Endodermal cell (in vitro differentiated cells): ENCODE measurements around the gene GALNT2. TPM values are rescaled to one million over a fixed set of nuclear protein-coding genes. Genes with fewer than 3 reads are reported as not detected.

Experiments used
- DNase-seq: peaks from one replicate; pipeline ENCODE4 v3.0.0-alpha.2; 2017
- H3K27ac ChIP-seq: 2 replicates; pipeline ENCODE4 v1.5.1; 2013; ENCODE audit warnings: mild to moderate bottlenecking, low read depth, low read length, moderate library complexity
- H3K27me3 ChIP-seq: 2 replicates; pipeline ENCODE4 v1.6.1; 2013; ENCODE audit warnings: mild to moderate bottlenecking, low read length, moderate library complexity; ENCODE audit not compliant: insufficient read depth, control insufficient read depth, poor library complexity, severe bottlenecking
- H3K36me3 ChIP-seq: 2 replicates; pipeline ENCODE4 v1.7.0; 2013; ENCODE audit warnings: mild to moderate bottlenecking, low read length, moderate library complexity; ENCODE audit not compliant: control insufficient read depth, insufficient read depth
- H3K4me1 ChIP-seq: one replicate; pipeline ENCODE4 v1.7.0; 2013; ENCODE audit warnings: low read length; ENCODE audit not compliant: control insufficient read depth, insufficient read depth
- H3K4me3 ChIP-seq: 2 replicates; pipeline ENCODE4 v1.5.1; 2013; ENCODE audit warnings: mild to moderate bottlenecking, low read length, moderate library complexity
- H3K9ac ChIP-seq: 2 replicates; pipeline ENCODE4 v1.6.1; 2013; ENCODE audit warnings: mild to moderate bottlenecking, low read length, moderate library complexity; ENCODE audit not compliant: poor library complexity, severe bottlenecking; ENCODE audit errors: extremely low read depth
- H3K9me3 ChIP-seq: 2 replicates; pipeline ENCODE4 v1.6.1; 2013; ENCODE audit warnings: mild to moderate bottlenecking, low read length, moderate library complexity; ENCODE audit not compliant: control insufficient read depth
- H3K27ac Mint-ChIP-seq: 2 replicates; pipeline ENCODE4 v1.8.0; 2020; ENCODE audit warnings: mixed read lengths
- H3K27me3 Mint-ChIP-seq: 2 replicates; pipeline ENCODE4 v1.8.0; 2021; ENCODE audit warnings: mild to moderate bottlenecking, mixed read lengths; ENCODE audit not compliant: insufficient read depth
- H3K36me3 Mint-ChIP-seq: 2 replicates; pipeline ENCODE4 v1.8.0; 2020; ENCODE audit warnings: low read depth, mixed read lengths
- H3K4me1 Mint-ChIP-seq: 2 replicates; pipeline ENCODE4 v1.8.0; 2020; ENCODE audit warnings: mixed read lengths
- H3K4me3 Mint-ChIP-seq: 2 replicates; pipeline ENCODE4 v1.8.0; 2020; ENCODE audit warnings: mild to moderate bottlenecking, moderate library complexity, mixed read lengths
- H3K9me3 Mint-ChIP-seq: 2 replicates; pipeline ENCODE4 v1.8.0; 2020; ENCODE audit warnings: mild to moderate bottlenecking, mixed read lengths
- WGBS, 2 experiments: methylation state at CpG; one replicate each; pipeline versions ENCODE4 v1.1.5 to v1.1.7; 2013; ENCODE audit warnings: missing lambda C conversion rate in 2 of 2, mixed read lengths in 1 of 2; ENCODE audit not compliant: insufficient coverage in 1 of 2, insufficient read length in 1 of 2; 5-methylcytosine and 5-hydroxymethylcytosine counted together
- total RNA-seq, 2 donors: library from RNA; stranded (reverse); fragmentation: NEBNext Ultra II Directional in 1 of 2; extraction: Animal tissue kit (Norgen Biotek cat#: 25700) in 1 of 2; gene quantifications; 2 replicates in 1 of 2; 3 replicates in 1 of 2; pipeline ENCODE4 v1.2.1, GENCODE V29; 2021
- TF ChIP-seq, protein P1 (sequence below): fragments of 200-600 bp; sonication (generic); conservative IDR thresholded peaks from 2 replicates; pipeline ENCODE4 v1.5.0; 2021; ENCODE audit warnings: antibody characterized with exemption, mild to moderate bottlenecking

GALNT2 gene
- total RNA-seq, 2 donors from 2014 or later = 41.6 to 63.5 TPM

GRCh38 chr1:230268371-230269170 is 201.5 kb downstream of the GALNT2 start:
- H3K27me3 Mint-ChIP-seq = no peaks in the 10 kb centered on the region
- H3K27ac ChIP-seq = no peak overlapping the region
- peaks cover 12% of the 10 kb centered on the region for H3K36me3 ChIP-seq
- peaks cover 24% of the 10 kb centered on the region for H3K36me3 Mint-ChIP-seq
- no peaks in the 10 kb centered on the region for H3K27me3 ChIP-seq
- no peak overlapping the region for H3K4me3 ChIP-seq
- no peaks in the 10 kb centered on the region for H3K9me3 Mint-ChIP-seq
- H3K9ac ChIP-seq = no peak overlapping the region
- no peaks in the 10 kb centered on the region for H3K9me3 ChIP-seq
- H3K4me3 Mint-ChIP-seq = no peak overlapping the region
- WGBS, 2 experiments = 83 to 88% methylated on average over 5 to 19 of the region's 19 CpGs
- TF ChIP-seq, protein P1, sequence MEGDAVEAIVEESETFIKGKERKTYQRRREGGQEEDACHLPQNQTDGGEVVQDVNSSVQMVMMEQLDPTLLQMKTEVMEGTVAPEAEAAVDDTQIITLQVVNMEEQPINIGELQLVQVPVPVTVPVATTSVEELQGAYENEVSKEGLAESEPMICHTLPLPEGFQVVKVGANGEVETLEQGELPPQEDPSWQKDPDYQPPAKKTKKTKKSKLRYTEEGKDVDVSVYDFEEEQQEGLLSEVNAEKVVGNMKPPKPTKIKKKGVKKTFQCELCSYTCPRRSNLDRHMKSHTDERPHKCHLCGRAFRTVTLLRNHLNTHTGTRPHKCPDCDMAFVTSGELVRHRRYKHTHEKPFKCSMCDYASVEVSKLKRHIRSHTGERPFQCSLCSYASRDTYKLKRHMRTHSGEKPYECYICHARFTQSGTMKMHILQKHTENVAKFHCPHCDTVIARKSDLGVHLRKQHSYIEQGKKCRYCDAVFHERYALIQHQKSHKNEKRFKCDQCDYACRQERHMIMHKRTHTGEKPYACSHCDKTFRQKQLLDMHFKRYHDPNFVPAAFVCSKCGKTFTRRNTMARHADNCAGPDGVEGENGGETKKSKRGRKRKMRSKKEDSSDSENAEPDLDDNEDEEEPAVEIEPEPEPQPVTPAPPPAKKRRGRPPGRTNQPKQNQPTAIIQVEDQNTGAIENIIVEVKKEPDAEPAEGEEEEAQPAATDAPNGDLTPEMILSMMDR = peak; percentile 82
- H3K4me1 Mint-ChIP-seq = peaks cover 2% of the 10 kb centered on the region
- H3K27ac Mint-ChIP-seq = no peak overlapping the region
- no peaks in the 10 kb centered on the region for H3K4me1 ChIP-seq
- peak; percentile 80 for DNase-seq

DNA sequence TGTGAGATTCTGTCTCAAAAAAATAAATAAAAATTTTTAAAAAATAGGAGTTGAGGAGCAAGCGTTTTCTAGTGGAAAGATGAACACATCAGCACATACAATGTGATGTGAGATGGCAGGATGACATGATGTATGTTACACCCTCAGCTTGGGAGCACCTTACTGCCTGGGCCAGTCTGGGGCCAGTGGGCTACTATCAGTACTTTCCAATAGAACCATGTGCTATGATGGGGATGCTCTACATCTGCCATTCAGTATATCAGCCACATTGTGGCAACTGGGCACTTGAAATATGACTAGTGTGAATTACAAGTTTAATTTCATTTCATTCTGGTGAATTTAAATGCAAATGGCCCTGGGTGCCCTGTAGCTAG is 203.1 kb downstream of the GALNT2 start:
- Mint-ChIP-seq H3K9me3 (no peaks in the 10 kb centered on the region), H3K4me3 (no peak overlapping the region), H3K27me3 (no peaks in the 10 kb centered on the region), H3K27ac (no peak overlapping the region), H3K4me1 (peaks cover 2% of the 10 kb centered on the region), H3K36me3 (peaks cover 13% of the 10 kb centered on the region)
- Histone ChIP-seq H3K4me1 (no peaks in the 10 kb centered on the region), H3K27me3 (no peaks in the 10 kb centered on the region), H3K4me3 (no peak overlapping the region), H3K27ac (no peak overlapping the region), H3K9me3 (no peaks in the 10 kb centered on the region), H3K9ac (no peak overlapping the region), H3K36me3 (peaks cover 12% of the 10 kb centered on the region)
- DNase-seq = no peak
- TF ChIP-seq, protein P1 = no peak
- 93 to 100% methylated on average over 1 of the region's 1 CpG for WGBS, 2 experiments

DNA sequence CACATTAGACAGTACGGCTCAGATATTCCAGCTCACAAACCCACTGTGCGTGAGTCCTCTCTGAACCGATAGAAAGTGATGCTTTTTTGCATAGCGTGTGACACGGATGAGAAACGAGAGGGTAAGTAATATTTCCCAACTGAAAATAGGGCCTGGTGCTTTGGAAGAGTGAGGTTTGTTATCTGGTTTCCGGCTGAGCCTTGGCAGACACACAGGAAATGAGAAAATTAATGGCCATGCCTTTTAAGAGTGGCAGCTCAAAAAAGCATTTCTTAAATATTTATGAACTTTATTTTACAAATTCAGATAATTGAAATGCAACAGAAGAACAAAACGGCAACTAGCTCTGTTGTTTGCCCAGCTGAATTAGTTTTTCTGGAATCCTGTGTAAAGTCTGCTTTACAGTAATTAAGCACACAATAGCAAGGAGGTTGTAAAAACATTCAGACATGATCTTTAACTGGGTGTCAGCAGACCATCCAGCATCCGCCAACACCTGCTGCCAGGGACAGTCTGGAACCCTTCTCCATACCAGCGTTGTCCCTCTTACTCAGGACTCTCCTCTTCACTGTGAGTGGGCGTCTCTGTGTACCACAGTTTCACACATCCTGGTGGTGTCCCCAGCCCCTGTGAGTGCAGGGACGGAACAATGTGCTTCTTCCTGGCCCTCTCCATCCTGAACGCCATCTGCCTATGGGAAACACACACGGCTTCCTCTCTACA is 203.7 kb downstream of the GALNT2 start:
- Histone ChIP-seq H3K27ac (no peak overlapping the region), H3K4me1 (no peaks in the 10 kb centered on the region), H3K9ac (no peak overlapping the region), H3K36me3 (peaks cover 17% of the 10 kb centered on the region), H3K4me3 (no peak overlapping the region), H3K9me3 (no peaks in the 10 kb centered on the region), H3K27me3 (no peaks in the 10 kb centered on the region)
- H3K4me1 Mint-ChIP-seq = peaks cover 2% of the 10 kb centered on the region
- no peaks in the 10 kb centered on the region for H3K27me3 Mint-ChIP-seq
- WGBS, 2 experiments = 90 to 94% methylated on average over 13 to 14 of the region's 14 CpGs
- TF ChIP-seq, protein P1 = no peak
- no peak overlapping the region for H3K4me3 Mint-ChIP-seq
- DNase-seq = no peak
- peaks cover 7% of the 10 kb centered on the region for H3K36me3 Mint-ChIP-seq
- no peaks in the 10 kb centered on the region for H3K9me3 Mint-ChIP-seq
- H3K27ac Mint-ChIP-seq = no peak overlapping the region
